Natural killer cell (primary cell): ENCODE measurements around the gene ZFYVE27. TPM values are rescaled to one million over a fixed set of nuclear protein-coding genes. Genes with fewer than 3 reads are reported as not detected.

Experiments
- ATAC-seq, 3 donors: fragments of 150-1000 bp in 2 of 3; fragments of 200-7000 bp in 1 of 3; cut with Tn5 transposase; 1 replicate in 1 of 3; 2 replicates in 2 of 3; pipeline ENCODE4 v1.10.0; 2021; ENCODE audit warnings: mild to moderate bottlenecking in 2 of 3, moderate library complexity in 2 of 3
- DNase-seq, 2 donors: peaks; one replicate each; pipeline versions ENCODE4 v3.0.0 to v3.0.0-alpha.2; 2013 to 2021; ENCODE audit warnings: mixed read lengths in 1 of 2
- H3K27ac ChIP-seq: one replicate; pipeline ENCODE4 v1.5.1; 2013; ENCODE audit warnings: mild to moderate bottlenecking, low read length
- H3K27me3 ChIP-seq: one replicate; pipeline ENCODE4 v1.6.1; 2013; ENCODE audit warnings: low read length; ENCODE audit not compliant: control insufficient read depth, insufficient read depth
- H3K36me3 ChIP-seq: one replicate; pipeline ENCODE4 v1.6.1; 2013; ENCODE audit warnings: low read length; ENCODE audit not compliant: control insufficient read depth, insufficient read depth
- H3K4me1 ChIP-seq: one replicate; pipeline ENCODE4 v1.6.1; 2013; ENCODE audit warnings: low read length; ENCODE audit not compliant: control insufficient read depth, insufficient read depth
- H3K4me3 ChIP-seq: one replicate; pipeline ENCODE4 v1.5.1; 2013; ENCODE audit warnings: low read length
- H3K9me3 ChIP-seq: one replicate; pipeline ENCODE4 v1.6.1; 2013; ENCODE audit warnings: low read length; ENCODE audit not compliant: control insufficient read depth, insufficient read depth
- H3K27ac Mint-ChIP-seq, 2 donors: one replicate each; pipeline ENCODE4 v1.8.0; 2022; ENCODE audit warnings: mild to moderate bottlenecking in 2 of 2, mixed read lengths in 2 of 2, moderate library complexity in 1 of 2
- H3K27me3 Mint-ChIP-seq, 2 donors: one replicate each; pipeline ENCODE4 v1.8.0; 2022; ENCODE audit warnings: low read depth in 2 of 2, mixed read lengths in 2 of 2
- H3K36me3 Mint-ChIP-seq: one replicate; pipeline ENCODE4 v1.8.0; 2022; ENCODE audit warnings: mixed read lengths
- H3K4me1 Mint-ChIP-seq, 2 donors: one replicate each; pipeline ENCODE4 v1.8.0; 2022; ENCODE audit warnings: mixed read lengths in 2 of 2
- H3K4me3 Mint-ChIP-seq: one replicate; pipeline ENCODE4 v1.8.0; 2022; ENCODE audit warnings: mild to moderate bottlenecking, moderate library complexity, mixed read lengths
- H3K9me3 Mint-ChIP-seq, 2 donors: one replicate each; pipeline ENCODE4 v1.8.0; 2022; ENCODE audit warnings: mixed read lengths in 2 of 2
- WGBS: methylation state at CpG from one replicate; pipeline ENCODE4 v1.1.7; 2013; ENCODE audit warnings: missing lambda C conversion rate; ENCODE audit not compliant: insufficient coverage; 5-methylcytosine and 5-hydroxymethylcytosine counted together
- intact Hi-C: fragments of 100-400 bp; cut with micrococcal nuclease; formaldehyde crosslinking; loops from one replicate; pipeline ENCODE4 v1.14.2; 2022
- total RNA-seq, 4 donors: library from RNA; stranded (reverse); fragments of 120-200 nt in 1 of 4; gene quantifications; one replicate each; pipeline versions ENCODE4 v1.2.3 to v1.2.4, GENCODE V29; 2013 to 2022
- TF ChIP-seq, protein P1 (sequence below): fragments of 200-600 bp; IDR thresholded peaks from one replicate; pipeline ENCODE4 v1.8.0; 2022; ENCODE audit warnings: antibody characterized with exemption

Gene ZFYVE27
- total RNA-seq, 3 donors from 2014 or later (not counting 1 experiment from before 2014, with no cell fraction given) = 63.0 to 82.8 (median 76.4) TPM

DNA sequence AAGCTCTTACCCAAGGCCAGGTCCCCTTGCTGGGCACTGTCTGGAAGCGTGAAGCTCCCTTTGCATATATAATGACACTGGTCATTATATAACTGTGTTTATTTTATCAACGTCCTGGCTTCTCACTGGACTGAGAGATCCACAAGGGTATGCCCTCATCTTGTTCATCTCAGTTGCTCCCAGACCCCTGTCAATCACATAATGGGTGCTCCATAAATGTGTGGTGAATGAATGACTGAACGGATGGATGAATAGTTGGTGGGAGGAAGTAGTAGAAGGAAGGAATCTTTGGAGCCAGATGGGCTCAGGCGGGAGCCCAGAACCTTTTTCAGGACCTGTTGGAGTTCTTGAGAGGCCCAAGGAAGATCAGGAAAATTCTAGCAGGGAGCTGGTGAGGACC lies 42.6 kb downstream of the ZFYVE27 start:
- H3K27ac ChIP-seq = no peak overlapping the region
- DNase-seq (no peak), ATAC-seq (no peak)
- WGBS = 71% methylated on average over 4 of the region's 4 CpGs
- H3K27me3 Mint-ChIP-seq = no peaks in the 10 kb centered on the region
- H3K4me1 Mint-ChIP-seq = peaks cover 0 to 6% of the 10 kb centered on the region in 2 donors
- TF ChIP-seq, protein P1, sequence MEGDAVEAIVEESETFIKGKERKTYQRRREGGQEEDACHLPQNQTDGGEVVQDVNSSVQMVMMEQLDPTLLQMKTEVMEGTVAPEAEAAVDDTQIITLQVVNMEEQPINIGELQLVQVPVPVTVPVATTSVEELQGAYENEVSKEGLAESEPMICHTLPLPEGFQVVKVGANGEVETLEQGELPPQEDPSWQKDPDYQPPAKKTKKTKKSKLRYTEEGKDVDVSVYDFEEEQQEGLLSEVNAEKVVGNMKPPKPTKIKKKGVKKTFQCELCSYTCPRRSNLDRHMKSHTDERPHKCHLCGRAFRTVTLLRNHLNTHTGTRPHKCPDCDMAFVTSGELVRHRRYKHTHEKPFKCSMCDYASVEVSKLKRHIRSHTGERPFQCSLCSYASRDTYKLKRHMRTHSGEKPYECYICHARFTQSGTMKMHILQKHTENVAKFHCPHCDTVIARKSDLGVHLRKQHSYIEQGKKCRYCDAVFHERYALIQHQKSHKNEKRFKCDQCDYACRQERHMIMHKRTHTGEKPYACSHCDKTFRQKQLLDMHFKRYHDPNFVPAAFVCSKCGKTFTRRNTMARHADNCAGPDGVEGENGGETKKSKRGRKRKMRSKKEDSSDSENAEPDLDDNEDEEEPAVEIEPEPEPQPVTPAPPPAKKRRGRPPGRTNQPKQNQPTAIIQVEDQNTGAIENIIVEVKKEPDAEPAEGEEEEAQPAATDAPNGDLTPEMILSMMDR = no peak
- H3K36me3 Mint-ChIP-seq = no peaks in the 10 kb centered on the region
- intact Hi-C loops = no loop called here
- H3K4me1 ChIP-seq = peaks cover 4% of the 10 kb centered on the region
- no peak overlapping the region for H3K4me3 ChIP-seq
- H3K4me3 Mint-ChIP-seq = no peak overlapping the region
- H3K36me3 ChIP-seq = no peaks in the 10 kb centered on the region
- H3K9me3 ChIP-seq = no peaks in the 10 kb centered on the region
- no peaks in the 10 kb centered on the region for H3K27me3 ChIP-seq
- H3K27ac Mint-ChIP-seq = no peak overlapping the region
- no peaks in the 10 kb centered on the region for H3K9me3 Mint-ChIP-seq

DNA sequence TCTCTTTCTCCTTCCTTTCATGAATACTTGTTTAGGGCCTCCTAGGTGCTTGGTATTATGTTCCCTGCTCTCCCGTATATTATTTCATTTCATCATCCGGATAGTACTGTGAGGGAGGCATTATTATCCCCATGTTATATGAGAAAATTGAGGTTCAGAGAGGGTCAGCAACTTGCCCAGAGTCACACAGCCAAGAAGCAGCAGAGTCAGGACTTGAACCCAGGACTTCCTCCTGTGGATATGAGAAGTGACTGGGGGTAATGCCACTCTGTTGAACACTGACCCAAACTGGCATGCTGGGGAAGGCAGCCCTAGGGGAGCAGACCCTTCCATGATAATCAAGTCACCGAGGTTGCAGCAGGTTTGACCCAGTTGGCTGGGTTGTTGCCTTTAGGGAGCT lies 43.0 kb downstream of the ZFYVE27 start:
- no peaks in the 10 kb centered on the region for H3K27me3 Mint-ChIP-seq
- peaks cover 0 to 6% of the 10 kb centered on the region in 2 donors for H3K4me1 Mint-ChIP-seq
- H3K27ac Mint-ChIP-seq = no peak overlapping the region
- no peak for ATAC-seq
- H3K27me3 ChIP-seq = no peaks in the 10 kb centered on the region
- peaks cover 4% of the 10 kb centered on the region for H3K4me1 ChIP-seq
- DNase-seq = no peak
- no peaks in the 10 kb centered on the region for H3K36me3 Mint-ChIP-seq
- TF ChIP-seq, protein P1 = no peak
- H3K36me3 ChIP-seq = no peaks in the 10 kb centered on the region
- no peak overlapping the region for H3K27ac ChIP-seq
- H3K9me3 Mint-ChIP-seq = no peaks in the 10 kb centered on the region
- H3K4me3 Mint-ChIP-seq = no peak overlapping the region
- H3K4me3 ChIP-seq = no peak overlapping the region
- no peaks in the 10 kb centered on the region for H3K9me3 ChIP-seq
- intact Hi-C loops = no loop called here
- WGBS = 97% methylated on average over 3 of the region's 3 CpGs

DNA sequence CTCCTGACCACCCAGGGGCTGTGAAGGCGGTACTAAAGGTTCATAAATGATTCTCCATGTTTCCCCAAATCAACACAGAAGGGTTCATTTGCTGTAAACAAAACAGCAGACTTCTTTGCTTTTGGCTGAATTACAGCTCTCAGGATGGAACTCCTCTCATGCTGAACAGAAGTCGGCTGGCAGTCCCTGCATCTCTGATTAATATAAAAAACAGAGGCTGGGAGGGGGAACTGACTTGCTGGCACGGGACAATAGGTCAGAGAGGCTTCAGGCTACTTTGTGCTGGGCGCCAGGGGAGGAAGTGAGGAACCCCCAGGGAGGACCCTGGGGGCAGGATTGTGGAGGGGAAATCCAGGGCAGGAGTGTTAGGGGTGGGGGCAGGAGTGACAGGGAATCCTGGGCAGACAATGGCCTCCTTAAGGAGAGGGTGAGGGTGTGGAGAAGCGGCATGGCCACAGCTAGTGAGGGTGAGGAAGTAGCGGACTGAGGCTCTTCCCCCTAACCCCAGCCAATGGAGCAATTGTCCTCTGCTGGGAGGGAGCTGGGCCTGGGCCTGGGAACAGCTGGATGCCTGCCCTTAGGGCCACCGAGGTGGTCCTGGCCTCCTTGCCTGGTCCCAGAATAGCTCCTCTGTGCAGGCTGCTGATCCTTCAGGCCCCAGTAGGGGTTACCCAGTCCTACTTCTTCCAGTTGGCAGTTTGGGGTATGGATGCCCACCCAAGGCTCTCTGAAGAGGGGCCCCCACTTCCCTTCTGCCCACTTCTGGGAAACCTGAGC lies 44.1 kb downstream of the ZFYVE27 start:
- no peaks in the 10 kb centered on the region for H3K27me3 ChIP-seq
- no peak overlapping the region for H3K27ac Mint-ChIP-seq
- H3K4me3 ChIP-seq = no peak overlapping the region
- no peaks in the 10 kb centered on the region for H3K36me3 Mint-ChIP-seq
- peaks cover 4% of the 10 kb centered on the region for H3K4me1 ChIP-seq
- DNase-seq (no peak), ATAC-seq (no peak)
- no peaks in the 10 kb centered on the region for H3K9me3 ChIP-seq
- no peak overlapping the region for H3K4me3 Mint-ChIP-seq
- H3K36me3 ChIP-seq = no peaks in the 10 kb centered on the region
- intact Hi-C loops = no loop called here
- 81% methylated on average over 7 of the region's 7 CpGs for WGBS
- TF ChIP-seq, protein P1 = no peak
- peaks cover 0 to 6% of the 10 kb centered on the region in 2 donors for H3K4me1 Mint-ChIP-seq
- no peaks in the 10 kb centered on the region for H3K27me3 Mint-ChIP-seq
- H3K9me3 Mint-ChIP-seq = no peaks in the 10 kb centered on the region
- H3K27ac ChIP-seq = no peak overlapping the region
